Hepatocyte (in vitro differentiated cells): ENCODE results near the gene SLC25A19. TPM values are rescaled to one million over a fixed set of nuclear protein-coding genes. Genes with fewer than 3 reads are reported as not detected.

Experiments used
- DNase-seq: peaks from one replicate; pipeline ENCODE4 v3.0.0-alpha.2; 2016; ENCODE audit warnings: low spot score
- H2AFZ ChIP-seq: fragments of 200-600 bp; sonication (generic); 2 replicates; pipeline ENCODE4 v1.6.0; 2016; ENCODE audit warnings: antibody characterized with exemption, mild to moderate bottlenecking
- H3K27ac ChIP-seq: fragments of 200-600 bp; sonication (generic); 2 replicates; pipeline ENCODE4 v1.5.1; 2016; ENCODE audit warnings: mild to moderate bottlenecking
- H3K27me3 ChIP-seq: fragments of 200-600 bp; sonication (generic); 2 replicates; pipeline ENCODE4 v1.6.1; 2016
- H3K36me3 ChIP-seq: fragments of 200-600 bp; sonication (generic); replicated peaks from 2 replicates; pipeline ENCODE4 v1.5.1; 2016; ENCODE audit warnings: low read depth; ENCODE audit not compliant: insufficient read depth
- H3K4me1 ChIP-seq: fragments of 200-600 bp; sonication (generic); 2 replicates; pipeline ENCODE4 v1.5.1; 2016; ENCODE audit warnings: mild to moderate bottlenecking, moderate library complexity; ENCODE audit not compliant: insufficient read depth
- H3K4me2 ChIP-seq: fragments of 200-600 bp; sonication (generic); 2 replicates; pipeline ENCODE4 v1.6.0; 2016
- H3K4me3 ChIP-seq: fragments of 200-600 bp; sonication (generic); 2 replicates; pipeline ENCODE4 v1.5.1; 2016; ENCODE audit warnings: mild to moderate bottlenecking
- H3K79me2 ChIP-seq: fragments of 200-600 bp; sonication (generic); 2 replicates; pipeline ENCODE4 v1.6.0; 2017; ENCODE audit warnings: mild to moderate bottlenecking
- H3K9me2 ChIP-seq: fragments of 200-600 bp; sonication (generic); replicated peaks from 2 replicates; pipeline ENCODE4 v1.6.0; 2017; ENCODE audit warnings: mild to moderate bottlenecking; ENCODE audit not compliant: insufficient read depth
- H3K9me3 ChIP-seq: fragments of 200-600 bp; sonication (generic); 2 replicates; pipeline ENCODE4 v1.5.1; 2016; ENCODE audit warnings: low read depth, mild to moderate bottlenecking
- H4K20me1 ChIP-seq: fragments of 200-600 bp; sonication (generic); 2 replicates; pipeline ENCODE4 v1.6.0; 2016; ENCODE audit warnings: mild to moderate bottlenecking; ENCODE audit not compliant: insufficient read depth, poor library complexity, severe bottlenecking
- CTCF ChIP-seq: fragments of 200-600 bp; sonication (generic); IDR thresholded peaks from 2 replicates; pipeline ENCODE4 v1.5.1; 2016; ENCODE audit warnings: antibody characterized with exemption, mild to moderate bottlenecking; ENCODE audit not compliant: poor library complexity
- EZH2 ChIP-seq: fragments of 200-600 bp; sonication (generic); IDR thresholded peaks from 2 replicates; pipeline ENCODE4 v1.6.1; 2016; ENCODE audit warnings: antibody characterized with exemption, mild to moderate bottlenecking, borderline replicate concordance
- EZH2phosphoT487 ChIP-seq: fragments of 200-600 bp; sonication (generic); IDR thresholded peaks from one replicate; pipeline ENCODE4 v1.6.1; 2018; ENCODE audit warnings: antibody characterized with exemption, mild to moderate bottlenecking, low read depth, moderate library complexity; ENCODE audit not compliant: unreplicated experiment, severe bottlenecking
- WGBS: methylation state at CpG from one replicate; pipeline ENCODE4 v1.1.6; 2016; ENCODE audit warnings: low lambda C conversion rate; ENCODE audit errors: missing lambda C conversion rate; 5-methylcytosine and 5-hydroxymethylcytosine counted together
- polyA plus RNA-seq: library from polyadenylated mRNA; unstranded; fragments of >200 nt; fragmentation: Nextera tagmentation; extraction: Ambion mirVana; gene quantifications from 2 replicates; pipeline ENCODE4 v1.2.1, GENCODE V29; 2016
- total RNA-seq: library from RNA; depleted of rRNA; stranded (reverse); fragments of >200 nt; gene quantifications from 2 replicates; pipeline ENCODE4 v1.2.3, GENCODE V29; 2014

SLC25A19 gene
- total and polyA plus RNA-seq, 2 experiments from 2014 or later, result 4.6 to 7.6 TPM

GRCh38 chr17:75334723-75335122 lies 45.5 kb upstream of the SLC25A19 start:
- no peaks in the 10 kb centered on the region for H3K4me1 ChIP-seq
- peaks cover 87% of the 10 kb centered on the region for H3K79me2 ChIP-seq
- H3K27me3 ChIP-seq, result no peaks in the 10 kb centered on the region
- no peaks in the 10 kb centered on the region for H3K36me3 ChIP-seq
- DNase-seq, result no peak
- 97% methylated on average over 3 of the region's 3 CpGs for WGBS
- H3K9me3 ChIP-seq, result no peaks in the 10 kb centered on the region
- H3K27ac ChIP-seq, result no peak overlapping the region
- H3K4me2 ChIP-seq, result no peak overlapping the region
- no peak overlapping the region for H2AFZ ChIP-seq
- no peak overlapping the region for H3K4me3 ChIP-seq
- no peaks in the 10 kb centered on the region for H3K9me2 ChIP-seq
- TF ChIP-seq CTCF, result no peak
- TF ChIP-seq EZH2, result no peak
- no peak for TF ChIP-seq EZH2phosphoT487
- peaks cover 29% of the 10 kb centered on the region for H4K20me1 ChIP-seq

- DNase-seq, result no peak
- Histone ChIP-seq H3K27ac (no peak overlapping the region), H4K20me1 (peaks cover 17% of the 10 kb centered on the region), H3K36me3 (no peaks in the 10 kb centered on the region), H3K9me3 (no peaks in the 10 kb centered on the region), H3K27me3 (no peaks in the 10 kb centered on the region), H3K79me2 (peaks cover 87% of the 10 kb centered on the region), H3K4me2 (no peak overlapping the region), H3K9me2 (no peaks in the 10 kb centered on the region), H3K4me3 (no peak overlapping the region), H3K4me1 (no peaks in the 10 kb centered on the region), H2AFZ (no peak overlapping the region)
- TF ChIP-seq CTCF (no peak), EZH2 (no peak), EZH2phosphoT487 (no peak)
- whole genome bisulfite sequencing, result 96% methylated on average over 6 of the region's 6 CpGs
These were observed 42.4 kb upstream of the SLC25A19 start for GRCh38 chr17:75331671-75332070.

- Histone ChIP-seq H3K27me3 (no peaks in the 10 kb centered on the region), H3K4me3 (no peak overlapping the region), H3K9me2 (no peaks in the 10 kb centered on the region), H4K20me1 (no peaks in the 10 kb centered on the region), H3K36me3 (no peaks in the 10 kb centered on the region), H3K79me2 (peaks cover 55% of the 10 kb centered on the region), H3K27ac (no peak overlapping the region), H3K4me1 (no peaks in the 10 kb centered on the region), H3K4me2 (no peak overlapping the region), H2AFZ (no peak overlapping the region), H3K9me3 (no peaks in the 10 kb centered on the region)
- TF ChIP-seq EZH2phosphoT487, result no peak
- TF ChIP-seq EZH2, result no peak
- no peak for TF ChIP-seq CTCF
- no peak for DNase-seq
- WGBS, result 100% methylated on average over 2 of the region's 2 CpGs
These were observed 38.5 kb upstream of the SLC25A19 start for GRCh38 chr17:75327757-75328156.
